GM23338 (cell line): ENCODE data around the gene OR4S2.

Experiments used
- CREB1 ChIP-seq: fragments of 250-450 bp; sonication (Bioruptor Pico); IDR thresholded peaks from 2 replicates; pipeline ENCODE4 v1.5.0; 2020; ENCODE audit warnings: low read depth, mild to moderate bottlenecking, moderate library complexity
- EZH2 ChIP-seq: fragments of 200-600 bp; sonication (generic); IDR thresholded peaks from one replicate; pipeline ENCODE4 v1.8.0; 2017; ENCODE audit warnings: antibody characterized with exemption, mild to moderate bottlenecking, low read depth; ENCODE audit not compliant: unreplicated experiment
- EZH2phosphoT487 ChIP-seq: fragments of 200-600 bp; sonication (generic); IDR thresholded peaks from one replicate; pipeline ENCODE4 v1.8.1; 2018; ENCODE audit warnings: antibody characterized with exemption; ENCODE audit not compliant: unreplicated experiment
- JUNB ChIP-seq: IDR thresholded peaks from one replicate; pipeline ENCODE4 v1.6.1; 2016; ENCODE audit warnings: antibody characterized with exemption; ENCODE audit not compliant: unreplicated experiment
- NANOG ChIP-seq: IDR thresholded peaks from 2 replicates; pipeline ENCODE4 v1.6.1; 2016; ENCODE audit warnings: antibody characterized with exemption, borderline replicate concordance
- POLR2AphosphoS5 ChIP-seq: IDR thresholded peaks from 2 replicates; pipeline ENCODE4 v1.6.1; 2016; ENCODE audit warnings: antibody characterized with exemption, low read depth
- STAT1 ChIP-seq: IDR thresholded peaks from one replicate; pipeline ENCODE4 v1.6.1; 2016; ENCODE audit warnings: antibody characterized with exemption; ENCODE audit not compliant: unreplicated experiment
- ZNF114 ChIP-seq: fragments of 250-450 bp; sonication (Bioruptor Pico); IDR thresholded peaks from 2 replicates; pipeline ENCODE4 v1.5.0; 2020; ENCODE audit warnings: mild to moderate bottlenecking, moderate library complexity
- ZNF331 ChIP-seq: fragments of 250-450 bp; sonication (Bioruptor Pico); IDR thresholded peaks from 2 replicates; pipeline ENCODE4 v1.5.0; 2020; ENCODE audit warnings: low read depth, mild to moderate bottlenecking, moderate library complexity
- TF ChIP-seq, protein P1 (sequence below), 2 experiments: fragments of 200-600 bp in 1 of 2; sonication (generic) in 1 of 2; conservative IDR thresholded peaks; 2 replicates each; pipeline versions ENCODE4 v1.5.1 to v1.6.1; 2016 to 2017; ENCODE audit warnings: antibody characterized with exemption in 2 of 2, low read depth in 2 of 2, mild to moderate bottlenecking in 2 of 2, moderate library complexity in 1 of 2
- TF ChIP-seq, protein P2 (sequence below): IDR thresholded peaks from one replicate; pipeline ENCODE4 v1.6.1; 2018; ENCODE audit warnings: antibody characterized with exemption; ENCODE audit not compliant: unreplicated experiment

DNA sequence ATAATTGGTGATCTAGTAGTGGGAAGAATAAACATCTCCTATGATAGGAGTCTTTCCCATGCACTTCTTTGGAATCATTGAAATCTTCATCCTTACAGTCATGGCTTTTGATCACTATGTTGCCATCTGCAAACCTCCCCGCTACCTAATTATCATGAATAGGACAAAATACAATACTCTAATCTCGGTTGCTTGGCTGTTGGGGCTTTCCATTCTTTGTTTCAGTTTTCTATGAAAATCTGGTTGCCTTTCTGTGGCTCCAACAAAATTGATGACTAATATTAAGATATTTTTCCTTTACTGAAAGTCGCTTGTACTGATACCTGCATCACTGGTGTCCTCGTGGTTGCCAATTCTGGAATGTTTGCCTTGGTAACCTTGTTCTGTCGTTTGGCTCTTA is 25.7 kb downstream of the OR4S2 start:
- TF ChIP-seq, protein P1, sequence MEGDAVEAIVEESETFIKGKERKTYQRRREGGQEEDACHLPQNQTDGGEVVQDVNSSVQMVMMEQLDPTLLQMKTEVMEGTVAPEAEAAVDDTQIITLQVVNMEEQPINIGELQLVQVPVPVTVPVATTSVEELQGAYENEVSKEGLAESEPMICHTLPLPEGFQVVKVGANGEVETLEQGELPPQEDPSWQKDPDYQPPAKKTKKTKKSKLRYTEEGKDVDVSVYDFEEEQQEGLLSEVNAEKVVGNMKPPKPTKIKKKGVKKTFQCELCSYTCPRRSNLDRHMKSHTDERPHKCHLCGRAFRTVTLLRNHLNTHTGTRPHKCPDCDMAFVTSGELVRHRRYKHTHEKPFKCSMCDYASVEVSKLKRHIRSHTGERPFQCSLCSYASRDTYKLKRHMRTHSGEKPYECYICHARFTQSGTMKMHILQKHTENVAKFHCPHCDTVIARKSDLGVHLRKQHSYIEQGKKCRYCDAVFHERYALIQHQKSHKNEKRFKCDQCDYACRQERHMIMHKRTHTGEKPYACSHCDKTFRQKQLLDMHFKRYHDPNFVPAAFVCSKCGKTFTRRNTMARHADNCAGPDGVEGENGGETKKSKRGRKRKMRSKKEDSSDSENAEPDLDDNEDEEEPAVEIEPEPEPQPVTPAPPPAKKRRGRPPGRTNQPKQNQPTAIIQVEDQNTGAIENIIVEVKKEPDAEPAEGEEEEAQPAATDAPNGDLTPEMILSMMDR (conservative IDR thresholded peaks at IDR 0.05; ENCODE audit: low read depth in 2 of 2), result no peak
- TF ChIP-seq POLR2AphosphoS5, result no peak
- no peak for TF ChIP-seq JUNB
- TF ChIP-seq, protein P2, sequence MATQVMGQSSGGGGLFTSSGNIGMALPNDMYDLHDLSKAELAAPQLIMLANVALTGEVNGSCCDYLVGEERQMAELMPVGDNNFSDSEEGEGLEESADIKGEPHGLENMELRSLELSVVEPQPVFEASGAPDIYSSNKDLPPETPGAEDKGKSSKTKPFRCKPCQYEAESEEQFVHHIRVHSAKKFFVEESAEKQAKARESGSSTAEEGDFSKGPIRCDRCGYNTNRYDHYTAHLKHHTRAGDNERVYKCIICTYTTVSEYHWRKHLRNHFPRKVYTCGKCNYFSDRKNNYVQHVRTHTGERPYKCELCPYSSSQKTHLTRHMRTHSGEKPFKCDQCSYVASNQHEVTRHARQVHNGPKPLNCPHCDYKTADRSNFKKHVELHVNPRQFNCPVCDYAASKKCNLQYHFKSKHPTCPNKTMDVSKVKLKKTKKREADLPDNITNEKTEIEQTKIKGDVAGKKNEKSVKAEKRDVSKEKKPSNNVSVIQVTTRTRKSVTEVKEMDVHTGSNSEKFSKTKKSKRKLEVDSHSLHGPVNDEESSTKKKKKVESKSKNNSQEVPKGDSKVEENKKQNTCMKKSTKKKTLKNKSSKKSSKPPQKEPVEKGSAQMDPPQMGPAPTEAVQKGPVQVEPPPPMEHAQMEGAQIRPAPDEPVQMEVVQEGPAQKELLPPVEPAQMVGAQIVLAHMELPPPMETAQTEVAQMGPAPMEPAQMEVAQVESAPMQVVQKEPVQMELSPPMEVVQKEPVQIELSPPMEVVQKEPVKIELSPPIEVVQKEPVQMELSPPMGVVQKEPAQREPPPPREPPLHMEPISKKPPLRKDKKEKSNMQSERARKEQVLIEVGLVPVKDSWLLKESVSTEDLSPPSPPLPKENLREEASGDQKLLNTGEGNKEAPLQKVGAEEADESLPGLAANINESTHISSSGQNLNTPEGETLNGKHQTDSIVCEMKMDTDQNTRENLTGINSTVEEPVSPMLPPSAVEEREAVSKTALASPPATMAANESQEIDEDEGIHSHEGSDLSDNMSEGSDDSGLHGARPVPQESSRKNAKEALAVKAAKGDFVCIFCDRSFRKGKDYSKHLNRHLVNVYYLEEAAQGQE, result no peak
- no peak for TF ChIP-seq ZNF114 (CRISPR knock-in tag)
- TF ChIP-seq CREB1 (CRISPR knock-in tag), result no peak
- no peak for TF ChIP-seq EZH2
- TF ChIP-seq NANOG, result no peak
- no peak for TF ChIP-seq EZH2phosphoT487
- TF ChIP-seq ZNF331 (CRISPR knock-in tag), result no peak
- TF ChIP-seq STAT1, result no peak
